Upper lobe of left lung (tissue), 6 donors: ENCODE measurements around the gene GAST. TPM values are rescaled to one million over a fixed set of nuclear protein-coding genes. Genes with fewer than 3 reads are reported as not detected.

ENCODE experiments used
- ATAC-seq, 2 donors: fragments of 200-7000 bp; cut with Tn5 transposase; one replicate each; pipeline ENCODE4 v1.9.1; 2022; ENCODE audit warnings: mild to moderate bottlenecking in 2 of 2, moderate library complexity in 2 of 2; ENCODE audit not compliant: low FRiP score in 2 of 2
- DNase-seq, 2 donors: peaks; one replicate each; pipeline ENCODE4 v3.0.0-alpha.2; 2019 to 2020
- H3K27ac ChIP-seq, 4 donors: fragments of 200-600 bp; sonication (generic); one replicate each; pipeline ENCODE4 v1.5.1; 2016 to 2019
- H3K27me3 ChIP-seq, 4 donors: fragments of 200-600 bp; sonication (generic); one replicate each; pipeline ENCODE4 v1.5.1; 2017 to 2019
- H3K36me3 ChIP-seq, 4 donors: fragments of 200-600 bp; sonication (generic); one replicate each; pipeline ENCODE4 v1.5.1; 2016 to 2019
- H3K4me1 ChIP-seq, 4 donors: fragments of 200-600 bp; sonication (generic); one replicate each; pipeline ENCODE4 v1.5.1; 2018 to 2019
- H3K4me3 ChIP-seq, 4 donors: fragments of 200-600 bp; sonication (generic); one replicate each; pipeline ENCODE4 v1.5.1; 2017 to 2019; ENCODE audit warnings: mild to moderate bottlenecking in 2 of 4, moderate library complexity in 1 of 4
- H3K9me3 ChIP-seq, 4 donors: fragments of 200-600 bp; sonication (generic); one replicate each; pipeline ENCODE4 v1.5.1; 2018 to 2019
- CTCF ChIP-seq, 6 experiments: fragments of 450-650 bp in 4 of 6; fragments of 200-600 bp in 2 of 6; sonication (generic) in 2 of 6; IDR thresholded peaks; one replicate each; pipeline ENCODE4 v1.5.1; 2016 to 2019; ENCODE audit warnings: antibody characterized with exemption in 6 of 6
- EP300 ChIP-seq, 4 donors: sonication (generic); formaldehyde crosslinking; IDR thresholded peaks; one replicate each; pipeline ENCODE4 v1.5.1; 2017; ENCODE audit warnings: antibody characterized with exemption in 4 of 4, control low read depth in 2 of 4
- POLR2A ChIP-seq, 4 donors: fragments of 450-650 bp; IDR thresholded peaks; one replicate each; pipeline ENCODE4 v1.5.1; 2016 to 2017; ENCODE audit warnings: antibody characterized with exemption in 4 of 4, mild to moderate bottlenecking in 2 of 4
- POLR2AphosphoS5 ChIP-seq, 2 donors: sonication (generic); formaldehyde crosslinking; IDR thresholded peaks; one replicate each; pipeline ENCODE4 v1.5.1; 2017; ENCODE audit warnings: antibody characterized with exemption in 2 of 2
- WGBS, 2 donors: methylation state at CpG; one replicate each; pipeline ENCODE4 v1.1.5; 2017 to 2018; 5-methylcytosine and 5-hydroxymethylcytosine counted together
- total RNA-seq, 6 donors: library from RNA; depleted of rRNA in 4 of 6; stranded (reverse); fragments of >200 nt in 4 of 6; gene quantifications; one replicate each; pipeline versions ENCODE4 v1.1.0 to v1.2.1, GENCODE V29; 2016 to 2021
- donor health status: DM: no; HTN: no; CAD: no; lungs with moderate emphysema.
- donor health status: DM: no; HTN: yes; CAD: no; lungs with severe emphysema.

The GAST gene
- total RNA-seq, 6 donors from 2014 or later = not detected

DNA sequence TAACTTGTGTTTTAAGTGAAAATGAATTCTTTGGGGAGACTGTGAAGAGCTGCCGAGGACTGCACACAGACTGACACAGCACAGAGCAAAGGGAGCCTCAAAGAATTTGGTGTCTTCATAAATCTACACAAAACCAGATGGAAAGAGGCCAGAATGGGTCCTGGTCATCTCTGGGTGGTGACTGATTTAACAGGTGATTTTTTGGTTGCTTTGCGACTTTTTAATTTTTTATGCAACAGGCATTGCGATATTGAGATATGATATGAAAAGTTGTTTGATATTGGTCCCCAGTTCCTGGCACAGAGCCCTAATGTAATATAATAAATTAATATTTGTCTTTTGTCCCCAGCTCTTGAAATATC lies 36.1 kb upstream of the GAST start:
- no peaks in the 10 kb centered on the region for H3K9me3 ChIP-seq
- ATAC-seq (no peak), DNase-seq (no peak)
- H3K27me3 ChIP-seq = no peaks in the 10 kb centered on the region
- no peak overlapping the region for H3K4me3 ChIP-seq
- 59 to 76% methylated on average over 3 of the region's 3 CpGs for whole genome bisulfite sequencing, 2 donors
- H3K4me1 ChIP-seq = peaks cover 27 to 36% (median 30%) of the 10 kb centered on the region in 4 donors
- no peak for TF ChIP-seq POLR2A (IDR thresholded peaks at IDR 0.05)
- no peaks in the 10 kb centered on the region for H3K36me3 ChIP-seq
- peak overlapping the region in 3 of 4 donors; percentile 61 to 89 (median 86) for H3K27ac ChIP-seq

DNA sequence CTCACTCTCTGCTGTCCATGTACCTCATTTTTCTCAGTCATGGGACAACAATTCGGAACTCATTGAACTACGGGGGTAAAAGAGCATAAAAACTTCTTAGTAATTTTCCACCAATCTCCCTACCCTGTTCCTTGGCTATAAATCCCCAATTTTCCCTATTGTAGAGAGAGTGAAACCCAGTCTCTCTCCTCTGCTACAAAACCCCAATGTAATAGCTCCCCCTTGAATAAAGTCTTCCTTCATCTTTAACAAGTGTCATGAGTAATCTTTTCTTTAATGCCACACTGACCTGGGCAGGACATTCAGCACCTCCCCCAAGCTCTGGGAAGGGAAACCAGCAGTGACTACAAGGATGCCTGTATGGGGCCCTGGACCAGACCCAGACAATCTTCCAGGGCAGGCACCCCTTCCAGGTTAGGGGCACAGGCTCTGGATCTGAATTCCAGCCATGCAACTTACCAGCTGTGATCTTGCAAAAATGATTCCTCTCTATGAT lies 33.7 kb upstream of the GAST start:
- DNase-seq = peak in 1 of 2 donors; percentile 57
- peak in 2 of 4 donors; percentile 37 to 69 for TF ChIP-seq POLR2A (IDR thresholded peaks at IDR 0.05)
- no peak for TF ChIP-seq POLR2AphosphoS5 (IDR thresholded peaks at IDR 0.05)
- 48 to 60% methylated on average over 2 of the region's 2 CpGs for WGBS, 2 donors

GRCh38 chr17:41678907-41679739 lies 33.0 kb upstream of the GAST start:
- ATAC-seq = peak; percentile 76 to 88
- Histone ChIP-seq H3K36me3 (no peaks in the 10 kb centered on the region), H3K9me3 (no peaks in the 10 kb centered on the region), H3K4me1 (peaks cover 27 to 36% (median 30%) of the 10 kb centered on the region in 4 donors), H3K27me3 (no peaks in the 10 kb centered on the region), H3K4me3 (peak overlapping the region in 3 of 4 donors; percentile 33 to 43 (median 35)), H3K27ac (peak overlapping the region; percentile 84 to 89 (median 86))
- peak in 1 of 2 donors; percentile 74 for DNase-seq
- WGBS, 2 donors = 10 to 12% methylated on average over 6 of the region's 6 CpGs
- TF ChIP-seq EP300 (IDR thresholded peaks at IDR 0.05) (peak in 3 of 4 donors; percentile 30 to 89 (median 61)), POLR2AphosphoS5 (IDR thresholded peaks at IDR 0.05) (peak; percentile 52 to 74), CTCF (IDR thresholded peaks at IDR 0.05) (peak in 4 of 6 experiments; percentile 16 to 50 (median 24)), POLR2A (IDR thresholded peaks at IDR 0.05) (peak in 2 of 4 donors; percentile 52 to 57)

More for the DNA sequence above, 33.7 kb upstream of the GAST start:
- ATAC-seq = peak; percentile 53 to 72
- Histone ChIP-seq H3K4me1 (peaks cover 27 to 36% (median 30%) of the 10 kb centered on the region in 4 donors), H3K27me3 (no peaks in the 10 kb centered on the region), H3K4me3 (peak overlapping the region; percentile 9 to 43 (median 34)), H3K9me3 (no peaks in the 10 kb centered on the region), H3K27ac (peak overlapping the region; percentile 84 to 89 (median 86)), H3K36me3 (no peaks in the 10 kb centered on the region)

DNA sequence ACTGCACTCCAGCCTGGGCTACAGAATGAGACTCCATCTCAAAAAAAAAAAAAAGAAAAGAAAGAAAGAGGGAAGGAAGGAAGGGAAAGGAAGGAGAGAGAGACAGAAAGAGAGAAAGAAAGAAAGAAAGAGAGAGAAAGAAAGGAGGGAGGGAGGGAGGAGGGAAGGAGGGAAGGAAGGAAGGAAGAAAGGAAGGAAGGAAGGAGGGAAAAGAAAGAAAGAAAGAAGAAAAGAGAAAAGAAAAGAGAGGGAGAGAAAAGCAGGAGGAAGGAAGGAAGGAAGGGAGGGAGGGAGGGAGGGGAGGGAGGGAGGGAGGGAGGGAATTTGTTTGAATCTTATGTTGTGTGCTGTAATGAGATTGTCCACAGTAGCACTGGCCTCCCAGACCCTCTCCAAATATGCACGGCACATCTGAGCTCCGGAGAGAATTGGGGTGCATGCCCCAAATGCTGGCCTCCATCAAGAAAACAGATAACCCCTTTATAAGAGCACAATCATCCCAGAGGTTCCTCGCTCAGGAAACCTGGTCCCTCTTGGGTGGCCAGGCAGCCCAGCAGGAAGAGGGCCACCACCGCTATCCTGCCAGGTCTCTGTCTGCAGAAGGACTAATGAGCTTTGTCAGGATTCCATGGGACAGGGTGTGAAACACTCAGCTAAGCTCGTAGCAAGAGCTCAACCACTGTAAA lies 32.2 kb upstream of the GAST start:
- Histone ChIP-seq H3K4me3 (no peak overlapping the region), H3K27me3 (no peaks in the 10 kb centered on the region), H3K9me3 (no peaks in the 10 kb centered on the region), H3K36me3 (no peaks in the 10 kb centered on the region), H3K27ac (peak overlapping the region; percentile 84 to 89 (median 86)), H3K4me1 (peaks cover 27 to 36% (median 30%) of the 10 kb centered on the region in 4 donors)
- DNase-seq (no peak), ATAC-seq (no peak)
- WGBS, 2 donors = 71 to 79% methylated on average over 5 of the region's 5 CpGs
- TF ChIP-seq POLR2A (IDR thresholded peaks at IDR 0.05) (no peak), EP300 (IDR thresholded peaks at IDR 0.05) (no peak), CTCF (IDR thresholded peaks at IDR 0.05) (no peak), POLR2AphosphoS5 (IDR thresholded peaks at IDR 0.05) (no peak)

DNA sequence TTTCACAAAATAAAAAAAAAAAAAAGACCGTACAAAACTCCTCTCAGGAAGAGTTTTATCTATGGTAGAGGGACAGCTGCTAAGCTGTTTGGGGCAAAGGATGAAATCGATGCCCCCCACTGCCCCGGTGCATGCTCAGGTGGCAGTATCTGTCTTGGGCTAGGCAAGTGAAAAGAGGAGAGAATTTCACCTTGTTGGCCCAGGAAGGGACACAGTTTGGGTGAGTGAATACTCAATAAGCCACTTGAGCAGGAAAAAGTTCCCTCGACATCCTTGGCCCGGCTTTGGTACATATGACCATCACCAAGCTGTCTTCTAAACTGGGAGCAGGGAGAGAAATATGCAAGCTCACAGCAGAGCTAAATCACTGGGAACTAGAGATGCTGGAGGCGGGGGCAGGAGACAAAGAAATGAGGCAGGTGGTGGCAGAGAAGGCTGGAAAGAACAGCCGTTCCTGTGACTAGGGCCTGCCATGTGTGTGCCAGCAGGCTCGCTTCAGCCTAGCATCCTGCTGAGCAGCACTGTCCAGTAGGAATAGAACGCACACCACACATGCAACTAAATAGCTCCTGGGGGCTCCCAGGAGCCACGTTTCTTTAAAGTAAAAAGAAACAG lies 31.6 kb upstream of the GAST start:
- ATAC-seq (no peak), DNase-seq (no peak)
- no peaks in the 10 kb centered on the region for H3K36me3 ChIP-seq
- peak overlapping the region in 1 of 4 donors; percentile 34 for H3K27ac ChIP-seq
- no peak for TF ChIP-seq EP300 (IDR thresholded peaks at IDR 0.05)
- no peak for TF ChIP-seq POLR2A (IDR thresholded peaks at IDR 0.05)
- no peak for TF ChIP-seq POLR2AphosphoS5 (IDR thresholded peaks at IDR 0.05)
- TF ChIP-seq CTCF (IDR thresholded peaks at IDR 0.05) = no peak
- H3K4me1 ChIP-seq = peaks cover 27 to 36% (median 30%) of the 10 kb centered on the region in 4 donors
- 80 to 87% methylated on average over 10 of the region's 10 CpGs for WGBS, 2 donors
- H3K27me3 ChIP-seq = no peaks in the 10 kb centered on the region
- H3K4me3 ChIP-seq = no peak overlapping the region
- no peaks in the 10 kb centered on the region for H3K9me3 ChIP-seq
